ENCODE results near the gene CSF3R. TPM values are rescaled to one million over a fixed set of nuclear protein-coding genes. Genes with fewer than 3 reads are reported as not detected.
"Not testable (repeated sequence)": the region's sequence is repeated elsewhere in the genome, so short reads cannot be mapped to it uniquely, and the experiment has no call there.

Gene CSF3R
- total RNA-seq, 1 experiment from 2014 or later, result not detected

- H3K4me1 ChIP-seq, result no peaks in the 10 kb centered on the region
- H3K4me3 ChIP-seq, result no peak overlapping the region
- H3K27me3 ChIP-seq, result peaks cover 44% of the 10 kb centered on the region
- no peak for DNase-seq
- no peaks in the 10 kb centered on the region for H3K9me3 ChIP-seq (replicated peaks)
- H3K36me3 ChIP-seq, result no peaks in the 10 kb centered on the region
- H3K27ac ChIP-seq, result no peak overlapping the region
Observed at GRCh38 chr1:36517011-36517771, 34.5 kb upstream of the CSF3R start.

DNA sequence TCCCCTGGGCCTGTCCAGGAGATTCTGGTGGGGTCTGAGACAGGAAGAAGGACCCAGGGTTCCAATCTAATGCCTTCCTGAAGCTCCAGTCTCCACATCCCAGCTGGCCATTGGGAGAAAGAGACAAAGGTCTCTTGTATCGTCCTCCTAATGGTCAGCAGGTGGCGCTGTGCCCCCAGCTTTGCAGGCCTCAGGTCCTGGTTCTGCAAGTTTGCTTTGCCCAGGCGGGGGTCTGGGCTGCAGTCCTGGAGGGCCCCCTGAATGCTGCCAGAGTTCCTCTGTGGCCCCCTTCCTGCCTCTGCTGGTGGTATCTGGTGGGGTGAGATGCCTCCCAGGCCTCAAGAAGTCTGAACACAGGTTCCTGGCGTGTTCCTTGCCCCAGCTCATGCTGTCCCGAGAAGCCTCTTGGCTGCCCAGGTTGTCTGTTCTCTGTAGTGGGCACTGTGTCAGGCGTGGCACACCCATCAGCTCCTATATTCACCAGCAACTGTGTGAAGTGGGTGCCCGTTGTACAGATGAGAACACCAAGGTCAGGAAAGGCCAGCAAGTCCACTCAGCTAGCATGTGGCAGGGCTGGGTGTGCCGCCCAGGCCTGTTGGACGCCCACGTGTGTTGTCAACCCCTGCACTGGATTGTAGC, 33.8 kb upstream of the CSF3R start:
- H3K9me3 ChIP-seq (replicated peaks), result no peaks in the 10 kb centered on the region
- H3K36me3 ChIP-seq, result no peaks in the 10 kb centered on the region
- peak; percentile 32 to 82 for DNase-seq

GRCh38 chr1:36515315-36516138, 32.8 kb upstream of the CSF3R start:
- no peak overlapping the region for H3K4me3 ChIP-seq
- no peaks in the 10 kb centered on the region for H3K4me1 ChIP-seq
- H3K27ac ChIP-seq, result no peak overlapping the region
- H3K36me3 ChIP-seq, result no peaks in the 10 kb centered on the region
- no peak for DNase-seq
- H3K9me3 ChIP-seq (replicated peaks), result no peaks in the 10 kb centered on the region
- peaks cover 44% of the 10 kb centered on the region for H3K27me3 ChIP-seq

More for the DNA sequence above, 33.8 kb upstream of the CSF3R start:
- Histone ChIP-seq H3K27ac (no peak overlapping the region), H3K4me3 (no peak overlapping the region), H3K27me3 (peaks cover 44% of the 10 kb centered on the region), H3K4me1 (no peaks in the 10 kb centered on the region)

GRCh38 chr1:36514501-36514900, 31.8 kb upstream of the CSF3R start:
- no peak for DNase-seq
- Histone ChIP-seq H3K27ac (no peak overlapping the region), H3K4me1 (no peaks in the 10 kb centered on the region), H3K36me3 (no peaks in the 10 kb centered on the region), H3K4me3 (no peak overlapping the region), H3K27me3 (peaks cover 50% of the 10 kb centered on the region), H3K9me3 (replicated peaks) (no peaks in the 10 kb centered on the region)

- Histone ChIP-seq H3K4me1 (no peaks in the 10 kb centered on the region), H3K27me3 (peaks cover 43% of the 10 kb centered on the region), H3K27ac (no peak overlapping the region), H3K36me3 (no peaks in the 10 kb centered on the region), H3K9me3 (replicated peaks) (no peaks in the 10 kb centered on the region), H3K4me3 (peak overlapping the region; percentile 30)
- peak; percentile 38 to 59 for DNase-seq
Observed at GRCh38 chr1:36513676-36514473, 31.2 kb upstream of the CSF3R start.

DNA sequence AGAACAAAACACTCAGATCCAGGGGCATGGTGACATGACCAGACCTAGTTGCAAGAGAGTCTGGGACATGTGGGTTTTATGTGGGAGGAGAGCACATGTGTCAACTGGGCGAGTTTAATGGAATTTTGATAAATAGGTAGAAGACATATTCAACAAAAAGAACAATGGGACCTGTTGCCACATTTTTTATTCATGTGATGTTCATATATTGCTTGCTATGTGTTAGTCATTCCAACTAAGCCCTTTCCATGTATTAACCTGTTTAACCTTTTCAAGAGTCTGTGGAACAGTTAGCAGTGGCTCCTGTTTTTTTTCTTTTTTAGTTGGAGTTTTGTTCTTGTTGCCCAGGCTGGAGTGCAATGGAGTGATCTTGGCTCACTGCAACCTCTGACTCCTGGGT, 30.1 kb upstream of the CSF3R start:
- Histone ChIP-seq H3K4me3 (no peak overlapping the region), H3K27me3 (peaks cover 34% of the 10 kb centered on the region), H3K4me1 (no peaks in the 10 kb centered on the region), H3K27ac (no peak overlapping the region), H3K36me3 (no peaks in the 10 kb centered on the region), H3K9me3 (replicated peaks) (no peaks in the 10 kb centered on the region)
- no peak for DNase-seq

GRCh38 chr1:36511804-36512798, 29.4 kb upstream of the CSF3R start:
- H3K4me3 ChIP-seq, result no peak overlapping the region
- no peak overlapping the region for H3K27ac ChIP-seq
- no peak for DNase-seq
- H3K36me3 ChIP-seq, result no peaks in the 10 kb centered on the region
- no peaks in the 10 kb centered on the region for H3K4me1 ChIP-seq
- no peaks in the 10 kb centered on the region for H3K9me3 ChIP-seq (replicated peaks)
- peaks cover 27% of the 10 kb centered on the region for H3K27me3 ChIP-seq

- not testable (repeated sequence) for H3K36me3 ChIP-seq; DNase-seq; H3K4me3 ChIP-seq; H3K9me3 ChIP-seq (replicated peaks); H3K4me1 ChIP-seq; H3K27ac ChIP-seq
- H3K27me3 ChIP-seq, result peaks cover 24% of the 10 kb centered on the region
Observed at GRCh38 chr1:36511220-36511619, 28.5 kb upstream of the CSF3R start.

GRCh38 chr1:36510418-36510817, 27.7 kb upstream of the CSF3R start:
- DNase-seq, result no peak
- no peak overlapping the region for H3K4me3 ChIP-seq
- no peaks in the 10 kb centered on the region for H3K4me1 ChIP-seq
- no peaks in the 10 kb centered on the region for H3K36me3 ChIP-seq
- H3K27ac ChIP-seq, result no peak overlapping the region
- peaks cover 24% of the 10 kb centered on the region; the same call in 1 of the 2 replicates for H3K27me3 ChIP-seq
- H3K9me3 ChIP-seq (replicated peaks), result no peaks in the 10 kb centered on the region

DNA sequence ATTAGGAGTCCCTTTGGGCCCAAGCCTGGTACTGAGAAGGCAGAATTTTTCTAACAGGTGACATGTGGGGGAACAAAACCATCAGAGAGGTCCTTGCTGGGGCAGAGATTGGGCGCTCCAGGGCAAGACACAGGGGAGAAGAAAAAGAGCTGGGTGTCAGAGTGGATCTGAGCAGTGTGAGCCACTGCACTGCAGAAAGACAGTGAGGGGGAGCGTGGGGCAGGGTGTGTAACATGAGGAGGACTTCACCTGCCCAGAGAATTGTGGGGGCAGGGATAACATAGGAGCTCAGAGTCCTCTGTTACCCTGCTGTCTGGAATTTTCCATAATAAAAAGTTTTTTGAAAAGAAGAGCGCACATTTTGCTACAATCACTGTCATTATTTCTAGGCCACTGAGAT, 25.5 kb upstream of the CSF3R start:
- H3K36me3 ChIP-seq, result no peaks in the 10 kb centered on the region
- H3K9me3 ChIP-seq (replicated peaks), result no peaks in the 10 kb centered on the region
- H3K4me3 ChIP-seq, result no peak overlapping the region
- no peak overlapping the region for H3K27ac ChIP-seq
- no peaks in the 10 kb centered on the region for H3K4me1 ChIP-seq
- no peak for DNase-seq
- peaks cover 21% of the 10 kb centered on the region for H3K27me3 ChIP-seq

DNA sequence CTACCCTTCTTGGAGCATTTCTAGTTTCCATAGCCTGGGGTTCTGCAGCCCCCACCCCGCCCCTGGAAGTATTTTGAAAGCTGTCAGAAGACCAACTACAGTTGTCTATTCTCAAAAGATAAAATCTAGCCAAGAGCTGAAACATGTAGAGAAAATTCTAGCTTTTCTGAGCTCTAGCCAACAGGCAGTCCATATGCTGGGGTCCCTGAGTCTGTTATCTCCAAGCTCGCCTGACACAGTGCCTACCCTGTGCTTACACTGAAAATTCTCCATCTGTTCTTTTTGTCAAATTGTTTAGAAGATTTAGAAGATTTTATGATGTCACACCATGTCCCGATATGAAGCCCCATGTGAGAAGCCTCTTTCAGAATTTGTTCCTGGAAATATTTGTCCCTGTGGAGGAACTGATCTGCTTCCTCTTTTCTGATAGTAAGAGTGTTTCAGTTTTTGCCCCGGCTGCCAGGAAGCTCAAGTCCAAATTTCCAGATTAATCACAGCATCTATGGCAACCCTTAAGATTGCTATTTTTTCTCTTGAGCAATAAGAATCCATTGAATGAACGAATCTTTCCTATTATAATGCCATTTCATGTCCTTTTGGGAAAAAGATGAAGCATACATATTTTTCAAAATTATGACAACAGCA, 23.7 kb upstream of the CSF3R start:
- Histone ChIP-seq H3K27me3 (peaks cover 23% of the 10 kb centered on the region), H3K36me3 (no peaks in the 10 kb centered on the region), H3K27ac (no peak overlapping the region), H3K4me3 (no peak overlapping the region), H3K9me3 (replicated peaks) (no peaks in the 10 kb centered on the region), H3K4me1 (no peaks in the 10 kb centered on the region)
- DNase-seq, result no peak

DNA sequence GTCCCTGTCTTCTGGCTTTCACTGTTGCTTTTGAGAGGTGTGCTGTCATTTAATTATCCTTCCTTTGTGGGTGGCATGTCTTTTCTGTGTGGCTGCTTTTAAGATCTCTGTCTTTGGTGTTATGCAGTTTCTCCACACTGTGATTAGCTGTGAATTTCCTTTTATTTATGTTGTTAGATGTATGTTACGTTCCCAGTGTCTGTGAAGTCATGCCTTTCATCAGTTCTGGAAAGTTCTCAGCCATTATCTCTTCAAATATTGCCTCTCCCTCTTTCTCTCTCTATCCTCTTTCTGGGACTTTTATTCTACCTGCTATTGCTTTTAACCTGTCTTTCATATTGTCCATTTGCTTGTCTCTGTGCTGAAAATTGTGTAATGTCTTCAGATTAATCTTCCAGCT, 21.0 kb upstream of the CSF3R start:
- Histone ChIP-seq H3K27ac (no peak overlapping the region), H3K4me3 (no peak overlapping the region), H3K27me3 (peaks cover 25% of the 10 kb centered on the region), H3K36me3 (no peaks in the 10 kb centered on the region), H3K4me1 (no peaks in the 10 kb centered on the region), H3K9me3 (replicated peaks) (no peaks in the 10 kb centered on the region)
- no peak for DNase-seq

DNA sequence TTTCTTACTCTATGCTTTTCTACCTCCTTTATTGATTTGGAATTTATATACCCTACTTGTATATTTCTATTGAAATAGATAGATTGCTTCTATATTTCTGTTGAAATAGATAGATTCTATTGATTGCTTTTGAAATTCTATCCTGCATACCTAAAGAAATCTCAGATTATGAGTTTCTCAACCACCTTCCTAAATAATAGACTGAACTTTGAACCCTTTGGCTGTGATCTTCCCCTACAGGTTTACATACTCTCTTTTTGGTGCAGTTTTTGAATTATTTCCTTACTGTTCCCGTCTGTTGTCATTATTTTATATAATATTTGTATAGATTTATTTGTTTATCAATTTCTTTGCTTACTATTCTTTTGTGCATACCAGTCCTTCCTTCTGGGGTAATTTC, 20.4 kb upstream of the CSF3R start:
- H3K36me3 ChIP-seq, result no peaks in the 10 kb centered on the region
- peaks cover 25% of the 10 kb centered on the region for H3K27me3 ChIP-seq
- H3K4me3 ChIP-seq, result no peak overlapping the region
- H3K4me1 ChIP-seq, result no peaks in the 10 kb centered on the region
- no peaks in the 10 kb centered on the region for H3K9me3 ChIP-seq (replicated peaks)
- H3K27ac ChIP-seq, result no peak overlapping the region
- no peak for DNase-seq
